HG03457 (cell line): ENCODE results near the gene COL25A1.

Experiments used
- ATAC-seq: cut with Tn5 transposase; IDR thresholded peaks from one replicate; pipeline ENCODE4 v1.9.1; 2021; ENCODE audit warnings: moderate number of reproducible peaks; ENCODE audit not compliant: unreplicated experiment

The COL25A1 gene

GRCh38 chr4:108783665-108784463, 518.6 kb downstream of the COL25A1 start:
- ATAC-seq, result no peak

- no peak for ATAC-seq
Measured at GRCh38 chr4:108779958-108780357, 522.5 kb downstream of the COL25A1 start.

- ATAC-seq, result no peak
Measured at GRCh38 chr4:108777388-108777787, 525.1 kb downstream of the COL25A1 start.

DNA sequence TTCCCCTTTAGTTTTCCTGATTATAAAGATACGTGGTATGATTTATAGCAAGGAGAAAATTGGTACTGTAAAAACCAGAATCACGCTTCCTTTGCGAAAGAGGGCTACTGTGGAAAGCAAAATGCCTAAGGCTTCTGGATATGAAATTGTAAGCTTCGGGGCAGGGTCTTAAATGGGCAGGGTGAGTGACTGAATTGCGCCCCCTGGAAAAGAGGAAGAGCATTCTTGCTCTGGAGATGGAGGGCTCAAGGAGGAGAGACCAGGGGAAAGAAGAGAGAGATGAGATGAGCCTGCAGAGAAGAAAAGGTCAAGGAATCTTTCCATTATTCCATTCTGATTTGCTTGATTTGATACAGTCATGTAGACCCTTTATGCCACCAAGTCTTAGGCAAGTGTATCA, 526.5 kb downstream of the COL25A1 start:
- ATAC-seq, result no peak

DNA sequence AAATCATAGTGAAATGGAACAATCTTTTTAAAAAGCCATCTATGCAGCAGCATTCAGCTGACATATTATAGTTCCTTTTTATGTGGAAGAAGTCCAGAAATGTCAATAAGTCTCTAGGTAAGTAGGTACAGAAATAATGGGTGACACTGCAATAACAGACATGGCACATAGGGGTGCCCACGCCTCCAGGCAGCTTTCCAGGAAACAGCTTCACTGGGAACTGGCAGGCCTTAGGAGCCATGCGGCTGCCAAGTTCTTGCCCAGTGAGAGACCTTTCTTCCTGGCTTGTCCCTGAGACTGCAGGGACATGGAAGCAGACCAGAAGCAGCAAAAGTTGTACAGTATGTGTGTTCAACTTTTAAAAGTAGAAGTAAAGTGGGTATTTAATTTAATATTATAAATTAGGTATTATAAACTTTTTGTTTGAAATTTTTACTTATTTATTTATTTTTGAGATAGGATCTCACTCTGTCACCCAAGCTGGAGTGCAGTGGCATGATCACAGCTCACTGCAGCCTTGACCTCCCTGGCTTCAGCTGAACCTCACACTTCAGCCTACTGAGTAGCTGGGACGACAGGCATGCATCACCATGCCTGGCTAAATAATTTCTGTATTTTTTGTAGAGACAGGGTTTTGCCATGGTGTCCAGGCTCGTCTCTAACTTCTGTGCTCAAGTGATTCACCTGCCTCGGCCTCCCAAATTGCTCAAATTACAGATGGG, 527.5 kb downstream of the COL25A1 start:
- no peak for ATAC-seq

- ATAC-seq, result no peak
Measured at GRCh38 chr4:108772402-108772801, 530.1 kb downstream of the COL25A1 start.

DNA sequence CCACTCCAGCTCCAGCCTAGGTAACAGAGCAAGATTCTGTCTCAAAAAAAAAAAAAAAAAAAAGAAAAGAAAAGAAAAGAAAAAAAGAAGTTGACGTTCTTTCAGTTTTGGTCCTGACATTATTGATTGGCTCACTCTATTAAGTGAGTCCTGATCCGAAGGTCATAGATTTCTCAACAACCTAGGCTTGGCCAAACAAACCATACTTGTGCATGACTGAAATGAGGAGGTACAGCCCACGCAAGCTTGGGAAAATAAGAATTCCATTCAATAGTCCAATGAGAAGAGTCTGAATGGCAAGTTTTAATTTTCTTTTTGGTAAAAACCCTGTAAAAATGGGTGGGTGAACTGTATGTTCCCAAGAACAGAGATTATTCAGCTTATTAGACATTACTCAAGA, 536.4 kb downstream of the COL25A1 start:
- ATAC-seq, result no peak

- no peak for ATAC-seq
Measured at GRCh38 chr4:108763986-108764385, 538.5 kb downstream of the COL25A1 start.

DNA sequence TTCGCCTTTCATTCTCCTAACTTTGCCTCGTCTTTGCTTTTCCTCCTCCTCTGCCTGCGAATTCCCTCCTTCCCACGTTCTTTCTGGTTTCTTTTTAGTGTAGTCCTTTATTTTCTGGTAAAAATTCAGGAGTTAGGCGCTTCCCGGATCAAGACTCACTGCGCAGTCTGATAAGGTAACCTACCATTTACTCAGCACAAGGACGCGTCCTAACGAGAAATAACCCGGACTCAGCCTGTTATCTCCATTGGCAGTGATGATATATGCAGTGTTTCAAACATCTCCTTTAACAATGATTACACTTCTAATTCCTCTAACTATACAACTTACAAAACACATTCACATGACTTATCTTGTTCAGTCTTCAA, 539.2 kb downstream of the COL25A1 start:
- ATAC-seq, result no peak

- ATAC-seq, result no peak
Measured at GRCh38 chr4:108762559-108763225, 539.8 kb downstream of the COL25A1 start, which contains the start of gene ETNPPL. Gene ETNPPL (minus strand): TSS chr4:108763053. CDS start chr4:108762898, 155 bp downstream.
